Measurements from ENCODE around the gene PHF23.

DNA sequence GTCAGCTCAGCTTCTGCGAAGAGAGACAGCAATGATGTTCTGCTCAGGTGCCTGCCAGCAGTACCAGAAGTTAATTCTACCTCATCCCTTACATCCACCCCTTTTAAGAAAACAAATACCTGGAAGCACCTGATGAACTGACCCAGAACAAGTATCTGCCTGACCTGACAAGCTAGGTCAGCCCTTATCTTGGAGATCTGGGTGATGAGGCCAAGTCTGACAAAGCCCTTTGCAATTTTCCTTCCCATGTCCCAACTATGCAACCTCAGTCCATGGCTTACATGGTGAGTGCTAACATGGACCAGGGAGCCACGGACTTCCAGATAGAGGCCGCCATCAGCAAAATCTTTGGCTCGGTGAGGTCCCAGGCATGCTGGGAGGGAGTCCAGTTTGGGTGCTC, 15.9 kb downstream of the PHF23 start:
- TF ChIP-seq, protein P1, sequence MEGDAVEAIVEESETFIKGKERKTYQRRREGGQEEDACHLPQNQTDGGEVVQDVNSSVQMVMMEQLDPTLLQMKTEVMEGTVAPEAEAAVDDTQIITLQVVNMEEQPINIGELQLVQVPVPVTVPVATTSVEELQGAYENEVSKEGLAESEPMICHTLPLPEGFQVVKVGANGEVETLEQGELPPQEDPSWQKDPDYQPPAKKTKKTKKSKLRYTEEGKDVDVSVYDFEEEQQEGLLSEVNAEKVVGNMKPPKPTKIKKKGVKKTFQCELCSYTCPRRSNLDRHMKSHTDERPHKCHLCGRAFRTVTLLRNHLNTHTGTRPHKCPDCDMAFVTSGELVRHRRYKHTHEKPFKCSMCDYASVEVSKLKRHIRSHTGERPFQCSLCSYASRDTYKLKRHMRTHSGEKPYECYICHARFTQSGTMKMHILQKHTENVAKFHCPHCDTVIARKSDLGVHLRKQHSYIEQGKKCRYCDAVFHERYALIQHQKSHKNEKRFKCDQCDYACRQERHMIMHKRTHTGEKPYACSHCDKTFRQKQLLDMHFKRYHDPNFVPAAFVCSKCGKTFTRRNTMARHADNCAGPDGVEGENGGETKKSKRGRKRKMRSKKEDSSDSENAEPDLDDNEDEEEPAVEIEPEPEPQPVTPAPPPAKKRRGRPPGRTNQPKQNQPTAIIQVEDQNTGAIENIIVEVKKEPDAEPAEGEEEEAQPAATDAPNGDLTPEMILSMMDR (IDR thresholded peaks at IDR 0.05) = no peak
- TF ChIP-seq ZFX (IDR thresholded peaks at IDR 0.05; ENCODE audit: borderline replicate concordance) = no peak

Data from 22Rv1 (cell line).